Loucy (cell line): Measurements from ENCODE around the gene SMURF1.

Source experiments
- H2AFZ ChIP-seq: fragments of 200-600 bp; sonication (generic); 2 replicates; pipeline ENCODE4 v1.6.0; 2016; ENCODE audit warnings: antibody characterized with exemption, mild to moderate bottlenecking, low read length, moderate library complexity
- H3F3A ChIP-seq: fragments of 200-600 bp; 2 replicates; pipeline ENCODE4 v1.6.0; 2016; ENCODE audit warnings: antibody characterized with exemption, low read depth, mild to moderate bottlenecking
- H3K27me3 ChIP-seq: fragments of 200-600 bp; sonication (generic); 2 replicates; pipeline ENCODE4 v1.6.1; 2014; ENCODE audit warnings: low read length, mild to moderate bottlenecking; ENCODE audit not compliant: insufficient read depth, poor library complexity, severe bottlenecking
- H3K36me3 ChIP-seq: fragments of 200-600 bp; sonication (generic); 2 replicates; pipeline ENCODE4 v1.6.1; 2016; ENCODE audit warnings: low read length; ENCODE audit not compliant: insufficient read depth
- H3K4me1 ChIP-seq: fragments of 200-600 bp; sonication (generic); 2 replicates; pipeline ENCODE4 v1.5.1; 2014; ENCODE audit warnings: low read length, mild to moderate bottlenecking; ENCODE audit not compliant: insufficient read depth, poor library complexity, severe bottlenecking
- H3K4me2 ChIP-seq: fragments of 200-600 bp; sonication (generic); 2 replicates; pipeline ENCODE4 v1.6.0; 2014; ENCODE audit warnings: antibody characterized with exemption, low read length, low read depth, mild to moderate bottlenecking; ENCODE audit not compliant: poor library complexity, severe bottlenecking
- H3K4me3 ChIP-seq: fragments of 200-600 bp; sonication (generic); 2 replicates; pipeline ENCODE4 v1.5.1; 2014; ENCODE audit warnings: low read length, mild to moderate bottlenecking, mixed read lengths; ENCODE audit not compliant: poor library complexity, severe bottlenecking
- H3K79me2 ChIP-seq: fragments of 200-600 bp; sonication (generic); 2 replicates; pipeline ENCODE4 v1.6.1; 2014; ENCODE audit warnings: low read length; ENCODE audit not compliant: insufficient read depth
- H3K9ac ChIP-seq: fragments of 200-600 bp; sonication (generic); 2 replicates; pipeline ENCODE4 v1.6.0; 2014; ENCODE audit warnings: mild to moderate bottlenecking, low read depth, low read length, moderate library complexity; ENCODE audit not compliant: poor library complexity, severe bottlenecking
- H3K9me2 ChIP-seq: fragments of 200-600 bp; sonication (generic); replicated peaks from 2 replicates; pipeline ENCODE4 v1.6.1; 2016; ENCODE audit warnings: low read depth, low read length, mixed read lengths
- H3K9me3 ChIP-seq: fragments of 200-600 bp; sonication (generic); 2 replicates; pipeline ENCODE4 v1.6.1; 2014; ENCODE audit warnings: mild to moderate bottlenecking, antibody characterized with exemption, low read length, low read depth; ENCODE audit not compliant: insufficient read depth
- H4K20me1 ChIP-seq: fragments of 200-600 bp; sonication (generic); 2 replicates; pipeline ENCODE4 v1.6.0; 2014; ENCODE audit warnings: antibody characterized with exemption, low read length, mild to moderate bottlenecking; ENCODE audit not compliant: insufficient read depth, poor library complexity, severe bottlenecking
- EZH2phosphoT487 ChIP-seq: fragments of 200-600 bp; IDR thresholded peaks from 2 replicates; pipeline ENCODE4 v1.6.1; 2018; ENCODE audit warnings: antibody characterized with exemption, mild to moderate bottlenecking, moderate library complexity, borderline replicate concordance
- TF ChIP-seq, protein P1 (sequence below): fragments of 200-600 bp; sonication (generic); conservative IDR thresholded peaks from 2 replicates; pipeline ENCODE4 v1.5.1; 2014; ENCODE audit warnings: mild to moderate bottlenecking, antibody characterized with exemption, low read length

SMURF1 gene

DNA sequence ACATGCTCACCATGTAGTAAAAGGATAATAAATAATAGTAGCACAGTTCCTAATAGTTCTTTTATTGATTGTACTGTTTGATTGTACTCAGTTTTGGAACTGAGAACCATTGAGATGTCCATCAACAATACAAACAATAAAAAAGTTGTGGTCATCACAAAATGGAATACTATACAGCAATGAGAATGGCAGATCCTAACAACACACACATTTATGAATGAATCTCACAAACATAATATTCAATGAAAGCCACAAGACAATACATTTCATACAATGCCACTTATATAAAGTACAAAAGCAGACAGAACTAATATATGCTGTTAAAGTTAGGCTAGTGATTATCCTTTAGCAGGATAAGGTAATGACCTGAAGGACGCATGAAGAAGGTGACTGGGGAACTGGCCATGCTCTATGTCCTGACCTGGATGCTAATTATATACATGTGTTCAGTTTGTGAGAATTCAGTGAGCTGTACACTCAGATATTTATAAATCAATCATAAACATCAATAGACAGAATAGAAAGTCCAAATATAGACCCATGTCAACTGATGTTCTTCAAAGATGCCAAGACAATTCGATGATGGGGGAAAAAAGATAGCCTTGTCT, 70.0 kb downstream of the SMURF1 start:
- Histone ChIP-seq H3K9ac (no peak overlapping the region), H3K4me3 (no peak overlapping the region), H3K9me3 (no peaks in the 10 kb centered on the region), H3K4me2 (no peak overlapping the region), H2AFZ (no peak overlapping the region), H3F3A (no peaks in the 10 kb centered on the region), H4K20me1 (peaks cover 19% of the 10 kb centered on the region), H3K4me1 (peaks cover under 1% of the 10 kb centered on the region), H3K36me3 (no peaks in the 10 kb centered on the region), H3K27me3 (no peaks in the 10 kb centered on the region), H3K79me2 (peaks cover 82% of the 10 kb centered on the region), H3K9me2 (no peaks in the 10 kb centered on the region)
- TF ChIP-seq, protein P1, sequence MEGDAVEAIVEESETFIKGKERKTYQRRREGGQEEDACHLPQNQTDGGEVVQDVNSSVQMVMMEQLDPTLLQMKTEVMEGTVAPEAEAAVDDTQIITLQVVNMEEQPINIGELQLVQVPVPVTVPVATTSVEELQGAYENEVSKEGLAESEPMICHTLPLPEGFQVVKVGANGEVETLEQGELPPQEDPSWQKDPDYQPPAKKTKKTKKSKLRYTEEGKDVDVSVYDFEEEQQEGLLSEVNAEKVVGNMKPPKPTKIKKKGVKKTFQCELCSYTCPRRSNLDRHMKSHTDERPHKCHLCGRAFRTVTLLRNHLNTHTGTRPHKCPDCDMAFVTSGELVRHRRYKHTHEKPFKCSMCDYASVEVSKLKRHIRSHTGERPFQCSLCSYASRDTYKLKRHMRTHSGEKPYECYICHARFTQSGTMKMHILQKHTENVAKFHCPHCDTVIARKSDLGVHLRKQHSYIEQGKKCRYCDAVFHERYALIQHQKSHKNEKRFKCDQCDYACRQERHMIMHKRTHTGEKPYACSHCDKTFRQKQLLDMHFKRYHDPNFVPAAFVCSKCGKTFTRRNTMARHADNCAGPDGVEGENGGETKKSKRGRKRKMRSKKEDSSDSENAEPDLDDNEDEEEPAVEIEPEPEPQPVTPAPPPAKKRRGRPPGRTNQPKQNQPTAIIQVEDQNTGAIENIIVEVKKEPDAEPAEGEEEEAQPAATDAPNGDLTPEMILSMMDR, result no peak
- no peak for TF ChIP-seq EZH2phosphoT487

DNA sequence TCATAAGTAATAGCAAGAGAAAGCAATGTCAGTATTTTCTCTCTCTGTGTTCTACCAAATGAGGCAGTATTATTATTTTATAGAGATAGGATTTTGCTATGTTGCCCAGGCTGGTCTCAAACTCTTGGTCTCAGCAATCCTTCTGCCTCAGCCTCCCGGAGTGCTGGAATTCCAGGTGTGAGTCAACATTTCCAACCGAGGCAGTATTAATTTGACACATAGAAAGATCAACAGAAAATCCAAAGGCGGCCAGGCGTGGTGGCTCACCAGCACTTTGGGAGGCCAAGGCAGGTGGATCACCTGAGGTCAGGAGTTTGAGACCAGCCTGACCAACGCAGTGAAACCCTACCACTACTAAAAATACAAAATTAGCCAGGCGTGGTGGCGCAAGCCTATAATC, 71.8 kb downstream of the SMURF1 start:
- Histone ChIP-seq H3K9me3 (no peaks in the 10 kb centered on the region), H2AFZ (no peak overlapping the region), H3K79me2 (peaks cover 82% of the 10 kb centered on the region), H4K20me1 (peaks cover 12% of the 10 kb centered on the region), H3K9me2 (no peaks in the 10 kb centered on the region), H3K27me3 (no peaks in the 10 kb centered on the region), H3F3A (no peaks in the 10 kb centered on the region), H3K4me1 (no peaks in the 10 kb centered on the region), H3K4me3 (no peak overlapping the region), H3K4me2 (no peak overlapping the region), H3K9ac (no peak overlapping the region), H3K36me3 (no peaks in the 10 kb centered on the region)
- TF ChIP-seq, protein P1, result no peak
- TF ChIP-seq EZH2phosphoT487, result no peak

DNA sequence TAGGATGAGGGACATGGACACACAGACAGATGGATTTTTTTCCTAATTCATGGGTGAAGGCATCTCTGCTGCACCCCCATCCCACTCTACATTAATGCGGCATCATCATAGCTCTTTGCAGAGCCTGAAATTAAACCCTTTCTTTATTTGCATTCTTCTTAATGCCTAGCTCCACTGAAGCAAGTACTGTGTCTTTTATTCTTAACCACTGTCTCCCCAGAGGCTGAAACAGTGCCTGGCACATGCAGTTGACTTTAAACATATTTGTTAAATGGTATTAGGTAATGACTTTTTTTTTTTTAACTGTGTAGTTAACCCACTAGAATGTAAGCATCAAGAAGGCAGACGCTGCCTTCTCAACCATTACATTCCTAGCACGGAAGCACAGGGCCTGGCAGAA, 73.5 kb downstream of the SMURF1 start:
- Histone ChIP-seq H3K36me3 (no peaks in the 10 kb centered on the region), H3K9me2 (no peaks in the 10 kb centered on the region), H3K9me3 (no peaks in the 10 kb centered on the region), H3K4me1 (no peaks in the 10 kb centered on the region), H3K4me3 (no peak overlapping the region), H3F3A (no peaks in the 10 kb centered on the region), H3K79me2 (peaks cover 86% of the 10 kb centered on the region; the same call in 1 of the 2 replicates), H3K9ac (no peak overlapping the region), H4K20me1 (peaks cover 4% of the 10 kb centered on the region), H3K4me2 (no peak overlapping the region), H3K27me3 (no peaks in the 10 kb centered on the region), H2AFZ (no peak overlapping the region)
- no peak for TF ChIP-seq EZH2phosphoT487
- TF ChIP-seq, protein P1, result no peak
